OCI-LY7 (cell line): ENCODE measurements around the gene DPY19L3.

Experiments used
- EZH2phosphoT487 ChIP-seq: fragments of 200-600 bp; sonication (generic); IDR thresholded peaks from 2 replicates; pipeline ENCODE4 v1.6.1; 2018; ENCODE audit warnings: low read depth, borderline replicate concordance, mild to moderate bottlenecking, mixed run types, antibody characterized with exemption, low read length, moderate library complexity, mixed read lengths
- TF ChIP-seq, protein P1 (sequence below): fragments of 200-600 bp; sonication (generic); conservative IDR thresholded peaks from 2 replicates; pipeline ENCODE4 v1.5.1; 2014; ENCODE audit warnings: mild to moderate bottlenecking, antibody characterized with exemption, low read length, moderate library complexity, mixed read lengths

DNA sequence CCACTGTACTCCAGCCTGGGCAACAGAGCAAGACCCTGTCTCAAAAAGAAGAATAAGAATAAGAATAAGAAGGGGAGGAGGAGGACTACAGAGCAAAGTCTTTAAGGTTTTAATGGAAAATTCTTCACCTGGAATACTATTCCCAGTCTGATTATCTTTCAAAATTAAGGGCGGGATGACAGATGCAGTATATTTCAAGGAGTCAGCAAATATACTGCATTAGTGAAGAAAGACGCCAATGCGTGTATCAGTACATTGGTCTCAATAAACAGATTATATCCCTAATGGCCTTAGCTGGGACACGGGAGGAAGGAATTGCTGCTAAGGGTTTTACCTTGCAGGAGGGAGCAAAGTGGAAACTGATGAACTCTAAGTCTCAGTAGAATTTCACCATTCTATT is 121.3 kb downstream of the DPY19L3 start:
- TF ChIP-seq, protein P1, sequence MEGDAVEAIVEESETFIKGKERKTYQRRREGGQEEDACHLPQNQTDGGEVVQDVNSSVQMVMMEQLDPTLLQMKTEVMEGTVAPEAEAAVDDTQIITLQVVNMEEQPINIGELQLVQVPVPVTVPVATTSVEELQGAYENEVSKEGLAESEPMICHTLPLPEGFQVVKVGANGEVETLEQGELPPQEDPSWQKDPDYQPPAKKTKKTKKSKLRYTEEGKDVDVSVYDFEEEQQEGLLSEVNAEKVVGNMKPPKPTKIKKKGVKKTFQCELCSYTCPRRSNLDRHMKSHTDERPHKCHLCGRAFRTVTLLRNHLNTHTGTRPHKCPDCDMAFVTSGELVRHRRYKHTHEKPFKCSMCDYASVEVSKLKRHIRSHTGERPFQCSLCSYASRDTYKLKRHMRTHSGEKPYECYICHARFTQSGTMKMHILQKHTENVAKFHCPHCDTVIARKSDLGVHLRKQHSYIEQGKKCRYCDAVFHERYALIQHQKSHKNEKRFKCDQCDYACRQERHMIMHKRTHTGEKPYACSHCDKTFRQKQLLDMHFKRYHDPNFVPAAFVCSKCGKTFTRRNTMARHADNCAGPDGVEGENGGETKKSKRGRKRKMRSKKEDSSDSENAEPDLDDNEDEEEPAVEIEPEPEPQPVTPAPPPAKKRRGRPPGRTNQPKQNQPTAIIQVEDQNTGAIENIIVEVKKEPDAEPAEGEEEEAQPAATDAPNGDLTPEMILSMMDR = no peak
- TF ChIP-seq EZH2phosphoT487 = no peak
